ENCODE measurements around the gene LBX2. TPM values are rescaled to one million over a fixed set of nuclear protein-coding genes. Genes with fewer than 3 reads are reported as not detected.

The LBX2 gene
- total and polyA plus RNA-seq, 2 experiments from 2014 or later: 0.24 to 0.57 TPM

DNA sequence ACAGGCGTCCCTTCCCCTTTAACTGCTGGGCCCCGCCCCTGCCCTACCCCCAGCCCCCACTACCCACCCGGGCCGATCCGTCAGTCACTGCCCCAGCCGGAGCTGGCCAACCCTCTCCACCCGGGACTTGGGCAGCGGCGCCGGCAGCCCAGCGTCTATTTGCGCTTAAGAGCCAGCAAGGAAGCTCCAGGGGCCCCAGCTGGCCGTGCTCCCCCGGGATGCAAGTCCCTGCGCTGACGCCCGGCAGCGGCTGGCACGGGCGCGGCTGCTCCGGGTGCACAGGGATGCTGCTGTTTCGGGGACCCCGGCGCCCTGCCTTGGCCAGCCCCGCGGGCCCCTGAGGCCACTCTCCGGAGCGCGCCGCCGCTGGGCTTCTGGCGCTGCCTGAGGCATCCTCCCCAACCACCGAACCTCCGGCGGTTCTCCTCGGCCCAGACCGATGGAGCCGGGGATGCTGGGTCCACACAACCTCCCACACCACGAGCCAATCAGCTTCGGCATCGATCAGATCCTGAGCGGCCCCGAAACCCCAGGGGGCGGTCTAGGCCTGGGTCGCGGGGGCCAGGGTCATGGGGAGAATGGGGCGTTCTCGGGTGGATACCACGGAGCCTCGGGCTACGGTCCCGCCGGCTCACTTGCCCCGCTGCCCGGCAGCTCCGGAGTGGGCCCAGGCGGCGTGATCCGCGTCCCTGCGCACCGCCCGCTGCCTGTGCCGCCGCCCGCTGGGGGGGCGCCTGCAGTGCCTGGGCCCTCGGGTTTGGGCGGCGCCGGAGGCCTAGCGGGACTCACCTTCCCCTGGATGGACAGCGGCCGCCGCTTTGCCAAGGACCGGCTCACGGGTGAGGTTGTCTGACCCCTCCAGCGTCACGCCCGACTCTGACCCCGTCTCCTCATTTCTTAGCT is 15.2 kb upstream of the LBX2 start, which contains the start of gene TLX2 (continued):
- TF ChIP-seq, protein P1, sequence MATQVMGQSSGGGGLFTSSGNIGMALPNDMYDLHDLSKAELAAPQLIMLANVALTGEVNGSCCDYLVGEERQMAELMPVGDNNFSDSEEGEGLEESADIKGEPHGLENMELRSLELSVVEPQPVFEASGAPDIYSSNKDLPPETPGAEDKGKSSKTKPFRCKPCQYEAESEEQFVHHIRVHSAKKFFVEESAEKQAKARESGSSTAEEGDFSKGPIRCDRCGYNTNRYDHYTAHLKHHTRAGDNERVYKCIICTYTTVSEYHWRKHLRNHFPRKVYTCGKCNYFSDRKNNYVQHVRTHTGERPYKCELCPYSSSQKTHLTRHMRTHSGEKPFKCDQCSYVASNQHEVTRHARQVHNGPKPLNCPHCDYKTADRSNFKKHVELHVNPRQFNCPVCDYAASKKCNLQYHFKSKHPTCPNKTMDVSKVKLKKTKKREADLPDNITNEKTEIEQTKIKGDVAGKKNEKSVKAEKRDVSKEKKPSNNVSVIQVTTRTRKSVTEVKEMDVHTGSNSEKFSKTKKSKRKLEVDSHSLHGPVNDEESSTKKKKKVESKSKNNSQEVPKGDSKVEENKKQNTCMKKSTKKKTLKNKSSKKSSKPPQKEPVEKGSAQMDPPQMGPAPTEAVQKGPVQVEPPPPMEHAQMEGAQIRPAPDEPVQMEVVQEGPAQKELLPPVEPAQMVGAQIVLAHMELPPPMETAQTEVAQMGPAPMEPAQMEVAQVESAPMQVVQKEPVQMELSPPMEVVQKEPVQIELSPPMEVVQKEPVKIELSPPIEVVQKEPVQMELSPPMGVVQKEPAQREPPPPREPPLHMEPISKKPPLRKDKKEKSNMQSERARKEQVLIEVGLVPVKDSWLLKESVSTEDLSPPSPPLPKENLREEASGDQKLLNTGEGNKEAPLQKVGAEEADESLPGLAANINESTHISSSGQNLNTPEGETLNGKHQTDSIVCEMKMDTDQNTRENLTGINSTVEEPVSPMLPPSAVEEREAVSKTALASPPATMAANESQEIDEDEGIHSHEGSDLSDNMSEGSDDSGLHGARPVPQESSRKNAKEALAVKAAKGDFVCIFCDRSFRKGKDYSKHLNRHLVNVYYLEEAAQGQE (IDR thresholded peaks at IDR 0.05; ENCODE audit: unreplicated experiment): no peak
- TF ChIP-seq EZH2phosphoT487 (IDR thresholded peaks at IDR 0.05; ENCODE audit: unreplicated experiment) (no peak), EZH2 (IDR thresholded peaks at IDR 0.05; ENCODE audit: low read depth, unreplicated experiment) (peak; percentile 54), STAT1 (IDR thresholded peaks at IDR 0.05; ENCODE audit: unreplicated experiment) (no peak), POLR2AphosphoS5 (IDR thresholded peaks at IDR 0.05; ENCODE audit: low read depth) (no peak), ETS1 (IDR thresholded peaks at IDR 0.05) (no peak), ZNF331 (CRISPR knock-in tag; IDR thresholded peaks at IDR 0.05; ENCODE audit: low read depth) (no peak)

- peak overlapping the region; percentile 94 for H2AFZ ChIP-seq
- H3K27me3 Mint-ChIP-seq (ENCODE audit: insufficient read depth, low read depth, poor library complexity): peaks cover 94% of the 10 kb centered on the region
- peak; percentile 65 for DNase-seq (ENCODE audit: low spot score)
These were observed 14.4 kb upstream of the LBX2 start for GRCh38 chr2:74513605-74514367.

More at GRCh38 chr2:74513605-74514367, 14.4 kb upstream of the LBX2 start:
- no peaks in the 10 kb centered on the region; the same call in 1 of the 2 replicates for H4K20me1 ChIP-seq (replicated peaks; ENCODE audit: insufficient read depth)
- Mint-ChIP-seq H3K4me1 (peaks cover 12% of the 10 kb centered on the region), H3K9me3 (peaks cover 24% of the 10 kb centered on the region), H3K4me3 (peak overlapping the region; percentile 64), H3K27ac (no peak overlapping the region), H3K36me3 (ENCODE audit: low read depth) (peaks cover 8% of the 10 kb centered on the region)
- ATAC-seq: peak; percentile 13
- H3K27ac ChIP-seq (ENCODE audit: low read depth): no peak overlapping the region
- H3K79me2 ChIP-seq (replicated peaks; ENCODE audit: insufficient read depth): no peaks in the 10 kb centered on the region
- peaks cover 17% of the 10 kb centered on the region; the same call in 1 of the 2 replicates for H3K4me1 ChIP-seq (ENCODE audit: insufficient read depth)
- H3K4me3 ChIP-seq: peak overlapping the region; percentile 57
- no peaks in the 10 kb centered on the region for H3K36me3 ChIP-seq (ENCODE audit: insufficient read depth)
- H3K4me2 ChIP-seq: peak overlapping the region; percentile 80
- peaks cover 100% of the 10 kb centered on the region for H3K27me3 ChIP-seq (ENCODE audit: insufficient read depth)
- H3K9me2 ChIP-seq (ENCODE audit: insufficient read depth): peaks cover 7% of the 10 kb centered on the region
- peaks cover 5% of the 10 kb centered on the region; the same call in 1 of the 2 replicates for H3F3A ChIP-seq (replicated peaks; ENCODE audit: low read depth)
- TF ChIP-seq STAT1 (IDR thresholded peaks at IDR 0.05; ENCODE audit: unreplicated experiment) (no peak), EZH2phosphoT487 (IDR thresholded peaks at IDR 0.05; ENCODE audit: unreplicated experiment) (peak; percentile 92), EZH2 (IDR thresholded peaks at IDR 0.05; ENCODE audit: low read depth, unreplicated experiment) (peak; percentile 92)
